HCT116 (cell line): ENCODE measurements around the gene FOXJ1. TPM values are rescaled to one million over a fixed set of nuclear protein-coding genes. Genes with fewer than 3 reads are reported as not detected.
A peak's percentile ranks its signal among the peaks of the same experiment; 100 is the strongest.
"Not testable (repeated sequence)": the region's sequence is repeated elsewhere in the genome, so short reads cannot be mapped to it uniquely, and the experiment has no call there.

Experiments used
- ATAC-seq: fragments of 200-7000 bp; cut with Tn5 transposase; 2 replicates; pipeline ENCODE4 v1.9.1; 2020; ENCODE audit warnings: mild to moderate bottlenecking, moderate library complexity
- BruUV-seq: library from RNA; stranded (reverse); fragments of 400-500 nt; replicated peaks from 2 replicates; lab custom pipeline; 2021; lab: Mats Ljungman, UMichigan
- CTCF ChIA-PET: fragments of 300-600 bp; sonication (Branson Sonifier 250); formaldehyde crosslinking; loops from one replicate; lab custom pipeline; 2021; ENCODE audit warnings: antibody characterized with exemption; lab: Charles Lee
- POLR2A ChIA-PET: fragments of 300-600, 350-600 bp; sonication (Branson Sonifier 250); formaldehyde crosslinking; loops from one replicate; lab custom pipeline; 2021; ENCODE audit warnings: antibody characterized with exemption; lab: Charles Lee
- RAD21 ChIA-PET, 2 experiments: fragments of 300-600 bp; sonication (Branson Sonifier 250); formaldehyde crosslinking; loops; one replicate each; lab custom pipeline; 2023; ENCODE audit warnings: low total read pairs in 2 of 2; ENCODE audit not compliant: uncharacterized antibody in 2 of 2, unreplicated experiment in 2 of 2, low non-redundant PET in 1 of 2; lab: Charles Lee
- DNase-seq: peaks from one replicate; pipeline ENCODE4 v3.0.0-alpha.2; 2010; ENCODE audit warnings: low read depth, low spot score
- H2AFZ ChIP-seq: fragments of 200-600 bp; shearing (Covaris generic), sonication (generic); 2 replicates; pipeline ENCODE4 v1.6.1; 2017; ENCODE audit warnings: low read depth, mixed run types, mixed read lengths, antibody characterized with exemption, low read length; ENCODE audit not compliant: poor library complexity, severe bottlenecking
- H3K27ac ChIP-seq: 2 replicates; pipeline ENCODE4 v1.5.1; 2012; ENCODE audit warnings: low read depth, low read length
- H3K27me3 ChIP-seq: fragments of 200-600 bp; sonication (generic); 2 replicates; pipeline ENCODE4 v1.6.1; 2016; ENCODE audit warnings: mixed run types, low read length, mixed read lengths; ENCODE audit not compliant: insufficient read depth
- H3K36me3 ChIP-seq, 2 experiments: fragments of 200-500 bp in 1 of 2; fragments of 200-600 bp in 1 of 2; sonication (Bioruptor generic) in 1 of 2; sonication (generic) in 1 of 2; 2 replicates each; pipeline versions ENCODE4 v1.5.1 to v1.6.1; 2014 to 2016; ENCODE audit warnings: low read length in 2 of 2, inconsistent platforms in 1 of 2, mixed read lengths in 1 of 2, mixed run types in 1 of 2; ENCODE audit not compliant: insufficient read depth in 2 of 2, control insufficient read depth in 1 of 2
- H3K4me1 ChIP-seq, 2 experiments: fragments of 200-600 bp in 1 of 2; sonication (generic) in 1 of 2; 2 replicates each; pipeline versions ENCODE4 v1.5.1 to v1.6.1; 2012 to 2017; ENCODE audit warnings: low read length in 2 of 2, inconsistent platforms in 1 of 2, mild to moderate bottlenecking in 1 of 2, mixed read lengths in 1 of 2, mixed run types in 1 of 2, moderate library complexity in 1 of 2; ENCODE audit not compliant: insufficient read depth in 2 of 2, control insufficient read depth in 1 of 2
- H3K4me2 ChIP-seq: fragments of 200-600 bp; sonication (generic); 2 replicates; pipeline ENCODE4 v1.6.1; 2017; ENCODE audit warnings: mixed run types, low read length, mixed read lengths
- H3K4me3 ChIP-seq, 2 experiments: fragments of 200-600 bp in 1 of 2; sonication (generic) in 1 of 2; replicated peaks in 1 of 2; 2 replicates each; pipeline ENCODE4 v1.5.1; 2011 to 2016; ENCODE audit warnings: low read length in 2 of 2, control low read depth in 1 of 2, low read depth in 1 of 2, mild to moderate bottlenecking in 1 of 2, mixed read lengths in 1 of 2, mixed run types in 1 of 2
- H3K79me2 ChIP-seq: fragments of 200-600 bp; sonication (generic); 2 replicates; pipeline ENCODE4 v1.6.1; 2017; ENCODE audit warnings: mild to moderate bottlenecking, mixed run types, low read length, moderate library complexity, mixed read lengths; ENCODE audit not compliant: insufficient read depth
- H3K9ac ChIP-seq: fragments of 200-600 bp; sonication (generic); 2 replicates; pipeline ENCODE4 v1.6.1; 2016; ENCODE audit warnings: low read length, mixed read lengths
- H3K9me2 ChIP-seq: fragments of 200-600 bp; sonication (generic), shearing (Covaris generic); 2 replicates; pipeline ENCODE4 v1.6.1; 2017; ENCODE audit warnings: mixed run types, mild to moderate bottlenecking, moderate library complexity; ENCODE audit not compliant: insufficient read depth
- H3K9me3 ChIP-seq, 2 experiments: fragments of 200-500 bp in 1 of 2; fragments of 200-600 bp in 1 of 2; sonication (Bioruptor generic) in 1 of 2; sonication (generic) in 1 of 2; 2 replicates each; pipeline ENCODE4 v1.6.1; 2014 to 2017; ENCODE audit warnings: low read length in 2 of 2, mixed read lengths in 2 of 2, inconsistent platforms in 1 of 2, low read depth in 1 of 2, mild to moderate bottlenecking in 1 of 2, mixed run types in 1 of 2, moderate library complexity in 1 of 2; ENCODE audit not compliant: control insufficient read depth in 1 of 2, insufficient read depth in 1 of 2
- H4K20me1 ChIP-seq: fragments of 200-600 bp; sonication (generic), shearing (Covaris generic); 2 replicates; pipeline ENCODE4 v1.6.1; 2017; ENCODE audit warnings: mixed run types, mild to moderate bottlenecking, moderate library complexity; ENCODE audit not compliant: insufficient read depth
- CBX3 ChIP-seq: IDR thresholded peaks from 2 replicates; pipeline ENCODE4 v1.6.1; 2012; ENCODE audit warnings: low read depth
- CEBPB ChIP-seq: IDR thresholded peaks from 2 replicates; pipeline ENCODE4 v1.6.1; 2012; ENCODE audit warnings: low read depth
- EGR1 ChIP-seq: IDR thresholded peaks from 2 replicates; pipeline ENCODE4 v1.6.1; 2012; ENCODE audit warnings: low read depth
- ELF1 ChIP-seq: IDR thresholded peaks from 2 replicates; pipeline ENCODE4 v1.6.1; 2012; ENCODE audit warnings: low read depth, borderline replicate concordance
- FOSL1 ChIP-seq: IDR thresholded peaks from 2 replicates; pipeline ENCODE4 v1.6.1; 2012; ENCODE audit warnings: low read depth
- JUND ChIP-seq: IDR thresholded peaks from 2 replicates; pipeline ENCODE4 v1.6.1; 2012
- POLR2AphosphoS5 ChIP-seq: IDR thresholded peaks from 2 replicates; pipeline ENCODE4 v1.6.1; 2011; ENCODE audit warnings: mild to moderate bottlenecking, low read depth, low read length, moderate library complexity
- RAD21 ChIP-seq: IDR thresholded peaks from 2 replicates; pipeline ENCODE4 v1.6.1; 2012; ENCODE audit warnings: low read depth, mild to moderate bottlenecking
- SRF ChIP-seq: IDR thresholded peaks from 2 replicates; pipeline ENCODE4 v1.6.1; 2012; ENCODE audit warnings: low read depth
- TCF7L2 ChIP-seq: IDR thresholded peaks from 2 replicates; pipeline ENCODE4 v1.7.0; 2011; ENCODE audit warnings: borderline replicate concordance, inconsistent platforms; ENCODE audit not compliant: insufficient read depth, insufficient read length; ENCODE audit errors: extremely low read depth
- YY1 ChIP-seq: IDR thresholded peaks from 2 replicates; pipeline ENCODE4 v1.6.1; 2011; ENCODE audit warnings: low read length, low read depth, moderate library complexity, mild to moderate bottlenecking; ENCODE audit not compliant: insufficient replicate concordance; ENCODE audit errors: extremely low read depth
- ZFX ChIP-seq: fragments of 450-650 bp; IDR thresholded peaks from 2 replicates; pipeline ENCODE4 v1.6.1; 2017
- ZNF274 ChIP-seq: fragments of 200-500 bp; sonication (Bioruptor generic); IDR thresholded peaks from 2 replicates; pipeline ENCODE4 v1.6.1; 2014; ENCODE audit warnings: mild to moderate bottlenecking, low read depth, low read length, inconsistent platforms
- intact Hi-C: fragments of 100-400 bp; cut with micrococcal nuclease; formaldehyde crosslinking; loops from 2 replicates; pipeline ENCODE4 v1.10.0; 2022
- total RNA-seq: library from RNA; stranded (reverse); gene quantifications from one replicate; pipeline ENCODE4 v1.2.1, GENCODE V29; 2021; ENCODE audit not compliant: unreplicated experiment
- TF ChIP-seq, protein P1 (sequence below), 3 experiments: fragments of 200-600 bp in 1 of 3; sonication (generic) in 1 of 3; IDR thresholded peaks in 2 of 3; conservative IDR thresholded peaks in 1 of 3; 2 replicates each; pipeline ENCODE4 v1.5.1; 2012 to 2017; ENCODE audit warnings: low read depth in 2 of 3, low read length in 2 of 3, antibody characterized with exemption in 1 of 3, borderline replicate concordance in 1 of 3, control low read depth in 1 of 3, mild to moderate bottlenecking in 1 of 3, mixed read lengths in 1 of 3, mixed run types in 1 of 3, moderate library complexity in 1 of 3; ENCODE audit not compliant: insufficient read depth in 1 of 3
- TF ChIP-seq, protein P2 (sequence below): IDR thresholded peaks from 2 replicates; pipeline ENCODE4 v1.6.1; 2012
- TF ChIP-seq, protein P3 (sequence below): IDR thresholded peaks from 2 replicates; pipeline ENCODE4 v1.6.1; 2011; ENCODE audit warnings: mild to moderate bottlenecking, low read length, moderate library complexity; ENCODE audit not compliant: insufficient replicate concordance; ENCODE audit errors: extremely low read depth
- TF ChIP-seq, protein P4 (sequence below): IDR thresholded peaks from 2 replicates; pipeline ENCODE4 v1.6.1; 2012

FOXJ1 gene
- total RNA-seq, 1 experiment from 2014 or later: 0.61 TPM

- CTCF ChIA-PET: interaction anchor here (0.6 to 0.8 kb wide), 2 partner anchors 63 to 66 kb away, joined by 3 to 5 read pairs; no protein-coding TSS in a partner anchor
- peak overlapping the region; percentile 68 for H3K4me2 ChIP-seq
- ATAC-seq, RAD21 ChIA-PET, H3K27me3 ChIP-seq, DNase-seq, H3K9me3 ChIP-seq, H4K20me1 ChIP-seq, intact Hi-C loops, H3K36me3 ChIP-seq, H3K27ac ChIP-seq, H3K4me3 ChIP-seq, H3K9me2 ChIP-seq, BruUV-seq, H3K79me2 ChIP-seq, POLR2A ChIA-PET, H3K9ac ChIP-seq: not testable (repeated sequence)
- H2AFZ ChIP-seq: peak overlapping the region; percentile 49
- TF ChIP-seq EGR1: 0 out of 2 replicates have a peak, but pooled peaks have one; percentile 0
- H3K4me1 ChIP-seq: peaks cover 19 to 39% of the 10 kb centered on the region in 2 experiments
Measured at GRCh38 chr17:76186774-76187173, 45.7 kb upstream of the FOXJ1 start.

- intact Hi-C loops: loop anchor here (5.0 kb wide), 1 partner anchor 172 kb away; no protein-coding TSS in a partner anchor
- CTCF ChIA-PET: interaction anchor here (0.7 to 3.0 kb wide), 3 partner anchors 25 to 63 kb away, joined by 3 to 10 read pairs (median 4); no protein-coding TSS in a partner anchor
- H2AFZ ChIP-seq: peak overlapping the region; percentile 84
Measured at GRCh38 chr17:76184290-76184689, 43.2 kb upstream of the FOXJ1 start.

More at GRCh38 chr17:76184290-76184689, 43.2 kb upstream of the FOXJ1 start:
- TF ChIP-seq, protein P1, sequence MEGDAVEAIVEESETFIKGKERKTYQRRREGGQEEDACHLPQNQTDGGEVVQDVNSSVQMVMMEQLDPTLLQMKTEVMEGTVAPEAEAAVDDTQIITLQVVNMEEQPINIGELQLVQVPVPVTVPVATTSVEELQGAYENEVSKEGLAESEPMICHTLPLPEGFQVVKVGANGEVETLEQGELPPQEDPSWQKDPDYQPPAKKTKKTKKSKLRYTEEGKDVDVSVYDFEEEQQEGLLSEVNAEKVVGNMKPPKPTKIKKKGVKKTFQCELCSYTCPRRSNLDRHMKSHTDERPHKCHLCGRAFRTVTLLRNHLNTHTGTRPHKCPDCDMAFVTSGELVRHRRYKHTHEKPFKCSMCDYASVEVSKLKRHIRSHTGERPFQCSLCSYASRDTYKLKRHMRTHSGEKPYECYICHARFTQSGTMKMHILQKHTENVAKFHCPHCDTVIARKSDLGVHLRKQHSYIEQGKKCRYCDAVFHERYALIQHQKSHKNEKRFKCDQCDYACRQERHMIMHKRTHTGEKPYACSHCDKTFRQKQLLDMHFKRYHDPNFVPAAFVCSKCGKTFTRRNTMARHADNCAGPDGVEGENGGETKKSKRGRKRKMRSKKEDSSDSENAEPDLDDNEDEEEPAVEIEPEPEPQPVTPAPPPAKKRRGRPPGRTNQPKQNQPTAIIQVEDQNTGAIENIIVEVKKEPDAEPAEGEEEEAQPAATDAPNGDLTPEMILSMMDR (IDR thresholded peaks at IDR 0.05 in 2 of 3, conservative IDR thresholded peaks at IDR 0.05 in 1 of 3; ENCODE audit: borderline replicate concordance in 1 of 3, insufficient read depth in 1 of 3, low read depth in 2 of 3, low read length in 2 of 3): no peak
- TF ChIP-seq POLR2AphosphoS5 (no peak), ELF1 (no peak), SRF (no peak), ZNF274 (no peak), ZFX (no peak), TCF7L2 (no peak), CBX3 (no peak), EGR1 (no peak), JUND (no peak), FOSL1 (no peak), RAD21 (no peak), CEBPB (no peak), YY1 (no peak)
- TF ChIP-seq, protein P2, sequence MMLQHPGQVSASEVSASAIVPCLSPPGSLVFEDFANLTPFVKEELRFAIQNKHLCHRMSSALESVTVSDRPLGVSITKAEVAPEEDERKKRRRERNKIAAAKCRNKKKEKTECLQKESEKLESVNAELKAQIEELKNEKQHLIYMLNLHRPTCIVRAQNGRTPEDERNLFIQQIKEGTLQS: no peak
- TF ChIP-seq, protein P3, sequence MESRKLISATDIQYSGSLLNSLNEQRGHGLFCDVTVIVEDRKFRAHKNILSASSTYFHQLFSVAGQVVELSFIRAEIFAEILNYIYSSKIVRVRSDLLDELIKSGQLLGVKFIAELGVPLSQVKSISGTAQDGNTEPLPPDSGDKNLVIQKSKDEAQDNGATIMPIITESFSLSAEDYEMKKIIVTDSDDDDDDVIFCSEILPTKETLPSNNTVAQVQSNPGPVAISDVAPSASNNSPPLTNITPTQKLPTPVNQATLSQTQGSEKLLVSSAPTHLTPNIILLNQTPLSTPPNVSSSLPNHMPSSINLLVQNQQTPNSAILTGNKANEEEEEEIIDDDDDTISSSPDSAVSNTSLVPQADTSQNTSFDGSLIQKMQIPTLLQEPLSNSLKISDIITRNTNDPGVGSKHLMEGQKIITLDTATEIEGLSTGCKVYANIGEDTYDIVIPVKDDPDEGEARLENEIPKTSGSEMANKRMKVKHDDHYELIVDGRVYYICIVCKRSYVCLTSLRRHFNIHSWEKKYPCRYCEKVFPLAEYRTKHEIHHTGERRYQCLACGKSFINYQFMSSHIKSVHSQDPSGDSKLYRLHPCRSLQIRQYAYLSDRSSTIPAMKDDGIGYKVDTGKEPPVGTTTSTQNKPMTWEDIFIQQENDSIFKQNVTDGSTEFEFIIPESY: no peak
- TF ChIP-seq, protein P4, sequence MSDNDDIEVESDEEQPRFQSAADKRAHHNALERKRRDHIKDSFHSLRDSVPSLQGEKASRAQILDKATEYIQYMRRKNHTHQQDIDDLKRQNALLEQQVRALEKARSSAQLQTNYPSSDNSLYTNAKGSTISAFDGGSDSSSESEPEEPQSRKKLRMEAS: no peak
- DNase-seq: no peak
- H3K27ac ChIP-seq: no peak overlapping the region; the same call in 1 of the 2 replicates
- H3K4me2 ChIP-seq: peak overlapping the region; percentile 68
- peak overlapping the region in 1 of 2 experiments; percentile 38; a peak in 2 of 4 replicates for H3K4me3 ChIP-seq
- H3K27me3 ChIP-seq: no peaks in the 10 kb centered on the region
- POLR2A ChIA-PET: no interaction called here
- 0 out of 2 replicates have a peak overlapping the region, but pooled peaks have one; percentile 33 for H3K9ac ChIP-seq
- H3K9me2 ChIP-seq: no peaks in the 10 kb centered on the region
- no peaks in the 10 kb centered on the region for H3K36me3 ChIP-seq
- no TSS peak for BruUV-seq
- no peaks in the 10 kb centered on the region for H4K20me1 ChIP-seq
- ATAC-seq: no peak
- H3K4me1 ChIP-seq: peaks cover 17 to 34% of the 10 kb centered on the region in 2 experiments
- H3K79me2 ChIP-seq: no peaks in the 10 kb centered on the region
- no peaks in the 10 kb centered on the region for H3K9me3 ChIP-seq
- RAD21 ChIA-PET: no interaction called here
